HK-2 (cell line): ENCODE results near the gene TBC1D14.
A peak's percentile ranks its signal among the peaks of the same experiment; 100 is the strongest.
"Not testable (repeated sequence)": the region's sequence is repeated elsewhere in the genome, so short reads cannot be mapped to it uniquely, and the experiment has no call there.

Experiments
- DNase-seq: peaks from one replicate; pipeline ENCODE4 v3.0.0-alpha.2; 2018; ENCODE audit not compliant: unreplicated experiment

Gene TBC1D14

DNA sequence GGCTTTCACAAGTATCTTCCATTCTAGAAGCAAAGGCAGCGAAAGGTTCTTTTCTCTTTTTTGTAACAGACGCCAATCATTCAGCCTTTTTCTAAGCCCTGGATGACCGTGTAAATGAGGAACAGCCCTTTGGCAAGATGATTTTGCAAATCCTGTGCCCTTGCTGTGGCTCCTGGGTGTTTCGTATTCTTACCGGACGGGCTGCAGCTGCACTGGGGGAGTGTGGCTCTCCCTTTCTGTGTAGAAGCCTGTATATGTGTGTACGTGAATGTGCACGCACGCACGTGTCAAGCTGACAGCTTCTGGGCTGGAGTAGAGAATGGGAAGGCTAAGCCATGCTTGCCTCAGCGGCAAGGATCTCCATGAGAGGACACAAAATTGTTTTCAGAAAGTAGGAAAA, 150.0 kb downstream of the TBC1D14 start:
- DNase-seq, result no peak

DNA sequence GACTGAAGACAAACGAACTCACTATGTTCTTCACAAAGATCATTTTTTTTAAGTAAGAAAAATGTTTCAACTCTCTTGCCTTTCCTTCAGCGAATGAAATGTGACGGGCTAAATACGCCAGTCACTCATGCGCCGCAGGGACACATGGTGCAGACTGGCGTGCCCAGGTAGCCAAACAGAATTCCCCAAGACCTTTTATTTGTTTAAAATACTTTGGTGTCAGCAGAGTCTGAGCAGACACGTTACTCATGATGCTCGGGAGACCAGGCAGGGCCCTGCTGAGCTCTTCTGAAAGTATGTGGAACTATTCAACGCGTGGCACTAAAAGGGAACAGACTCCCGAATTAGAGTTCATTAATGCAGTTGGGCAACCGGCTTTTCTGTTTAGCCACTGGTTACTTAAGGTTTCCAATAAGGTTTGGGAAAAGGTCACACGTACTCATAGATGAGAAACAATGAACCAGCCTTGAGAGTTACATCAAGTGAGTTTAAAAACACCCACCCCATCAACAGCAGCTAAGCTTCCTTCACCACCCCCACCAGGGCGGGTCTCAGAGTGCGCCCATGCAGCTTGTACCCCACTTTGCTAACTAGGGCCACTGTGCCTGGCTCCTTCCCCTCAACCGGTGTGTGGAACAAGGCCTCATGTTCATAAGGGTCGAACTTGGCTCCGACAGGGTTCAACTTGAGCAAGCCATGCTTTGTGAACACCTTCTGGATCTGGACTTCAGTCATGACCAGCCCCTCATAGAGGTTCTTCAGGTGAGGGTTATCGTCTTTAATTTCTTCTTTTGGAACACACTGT, 150.9 kb downstream of the TBC1D14 start:
- DNase-seq, result no peak

DNA sequence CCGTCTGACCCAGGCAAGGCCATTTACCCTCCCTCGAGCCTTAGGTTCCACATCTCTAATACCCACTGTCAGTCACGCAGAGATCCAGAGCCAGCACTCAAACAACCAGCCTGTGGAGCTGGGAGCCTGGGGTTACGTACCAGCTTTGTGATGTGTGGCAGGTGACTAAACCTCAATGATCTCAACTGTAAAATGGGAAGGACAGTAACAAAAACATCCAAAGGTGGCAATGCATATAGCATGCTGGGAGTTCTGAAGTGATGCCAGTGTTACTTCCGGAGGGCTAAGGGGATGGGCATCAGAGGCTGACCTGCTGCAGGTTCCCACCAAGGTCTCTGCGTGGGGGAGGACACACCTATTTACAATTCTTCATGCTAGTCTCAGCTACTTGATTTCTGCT, 152.2 kb downstream of the TBC1D14 start:
- DNase-seq, result no peak

DNA sequence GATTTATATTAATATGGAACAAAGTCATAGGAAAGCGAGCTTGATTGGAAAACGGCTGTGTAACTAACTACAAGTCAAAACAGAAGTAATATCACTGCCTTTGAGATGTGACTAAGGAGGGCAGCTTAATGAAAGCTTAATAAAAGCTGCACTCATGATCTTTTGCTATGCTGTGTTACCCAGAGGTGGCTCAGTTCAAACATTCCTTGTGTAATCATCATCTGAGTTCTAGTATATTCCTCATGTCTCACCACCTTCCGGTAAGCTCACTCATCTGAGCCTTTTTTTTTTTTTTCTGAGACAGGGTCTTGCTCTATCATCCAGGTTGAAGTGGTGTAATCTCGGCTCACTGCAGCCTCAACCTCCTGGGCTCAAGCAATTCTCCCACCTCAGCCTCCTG, 153.2 kb downstream of the TBC1D14 start:
- DNase-seq, result no peak

DNA sequence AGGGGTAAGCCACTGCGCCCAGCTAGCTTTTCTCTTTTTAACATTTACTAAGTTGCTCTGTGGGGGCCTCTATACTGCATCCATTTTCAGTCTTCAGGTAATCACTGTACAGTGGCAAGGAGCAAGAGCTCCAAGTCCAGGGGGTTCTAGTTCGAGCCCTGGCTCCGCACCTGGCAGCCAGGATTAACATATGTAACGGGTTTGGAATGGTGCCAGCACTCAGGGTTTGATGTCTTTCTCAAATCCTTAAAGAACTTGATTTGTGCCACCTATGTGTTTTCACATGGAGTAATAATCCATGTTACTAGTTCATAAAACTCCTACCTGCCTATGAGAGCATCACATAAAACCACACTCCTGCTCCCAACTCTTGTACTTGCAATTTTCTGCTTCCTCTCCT, 153.7 kb downstream of the TBC1D14 start:
- no peak for DNase-seq

DNA sequence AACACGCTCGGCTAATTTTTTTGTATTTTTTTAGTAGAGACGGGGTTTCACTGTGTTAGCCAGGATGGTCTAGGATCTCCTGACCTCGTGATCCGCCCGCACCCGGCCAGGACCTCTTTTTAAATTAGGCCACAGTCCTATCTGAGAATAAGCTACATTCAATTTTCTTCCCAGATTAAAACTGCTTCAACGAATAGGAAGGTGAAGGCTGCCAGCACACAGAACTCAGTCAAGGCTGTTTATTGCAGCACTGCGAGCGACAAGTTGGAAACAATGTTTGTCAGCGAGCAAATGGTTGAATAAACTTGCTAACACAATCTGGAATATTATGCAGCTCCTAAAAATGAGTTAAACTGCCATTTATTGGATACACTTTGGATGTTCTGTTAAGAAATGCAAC, 156.4 kb downstream of the TBC1D14 start:
- DNase-seq, result no peak

DNA sequence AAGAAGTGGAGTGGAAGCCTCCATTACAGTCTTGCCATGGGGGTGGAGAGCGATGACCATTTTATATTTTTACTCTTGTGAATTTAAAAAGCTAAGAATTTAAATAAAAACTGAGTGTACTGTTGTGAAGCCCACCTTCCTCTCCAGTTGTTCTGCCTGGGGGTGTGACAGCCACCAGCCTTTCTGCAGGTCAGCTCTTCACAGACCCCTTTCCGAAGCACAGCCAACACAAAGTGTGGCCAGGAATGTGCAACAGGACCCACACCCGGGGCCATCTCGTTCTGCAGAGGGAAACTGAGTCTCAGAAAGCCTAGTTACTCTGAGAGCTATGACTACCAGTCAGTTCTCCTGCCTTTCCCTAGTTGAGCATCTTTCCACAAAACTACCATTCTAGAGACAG, 156.9 kb downstream of the TBC1D14 start:
- DNase-seq, result no peak

DNA sequence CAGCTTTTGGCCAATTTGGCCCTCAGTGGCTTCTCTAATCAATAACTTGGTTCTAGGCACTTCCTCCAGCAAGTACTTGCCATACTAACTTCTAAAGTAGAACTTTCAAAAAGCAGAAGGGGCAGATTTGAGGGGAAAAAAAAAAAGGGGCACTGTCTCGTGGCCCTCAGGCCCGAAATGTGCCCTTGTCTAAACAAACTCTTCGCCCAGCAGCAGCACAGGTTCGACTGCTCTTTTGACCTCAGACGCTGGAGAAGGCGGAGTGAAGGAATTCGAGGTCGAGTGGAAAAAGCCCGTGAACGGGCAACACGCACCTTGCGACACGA, 157.5 kb downstream of the TBC1D14 start:
- DNase-seq, result no peak

DNA sequence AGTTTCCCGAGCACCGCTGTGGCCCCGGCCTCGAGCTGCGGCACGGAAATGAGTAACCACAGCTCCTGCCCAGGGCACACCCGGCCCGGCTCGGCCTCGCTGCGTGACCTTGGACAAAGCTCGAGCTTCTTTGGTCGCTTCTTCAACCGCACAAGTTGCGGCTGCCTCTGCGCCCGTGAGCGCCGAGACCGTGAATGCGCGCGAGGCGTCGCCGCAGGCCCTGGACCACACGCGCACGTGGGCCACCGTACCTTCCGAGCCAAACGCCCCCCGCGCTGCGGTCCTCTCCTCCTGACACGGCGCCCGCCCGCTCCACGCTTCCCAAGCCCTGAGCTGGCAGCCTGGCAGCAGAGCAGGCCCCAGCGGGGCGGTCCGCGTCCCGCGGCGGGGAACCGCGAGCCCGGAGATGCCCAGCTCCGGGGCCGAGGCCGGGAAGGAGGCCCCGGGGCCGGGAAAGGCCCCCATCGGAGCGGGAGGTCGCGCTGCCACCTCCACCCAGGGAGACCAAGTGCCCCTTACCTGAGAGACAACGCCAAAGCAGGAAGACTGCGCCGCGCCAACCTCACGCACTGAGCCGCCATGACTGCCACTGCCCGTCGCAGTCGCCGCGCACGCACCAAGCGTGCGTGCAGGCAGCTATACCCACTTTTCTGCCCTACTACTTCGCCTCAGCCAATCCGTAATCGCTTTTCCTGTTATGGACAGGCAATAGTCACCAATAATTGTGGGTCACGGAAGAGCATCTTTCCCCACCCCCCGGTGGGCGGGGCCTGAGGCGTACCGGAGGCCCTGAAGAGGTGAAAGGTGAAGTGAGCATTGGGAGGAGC, 158.0 kb downstream of the TBC1D14 start, which contains the start of gene GRPEL1:
Gene GRPEL1 (minus strand): TSS at position 613 of the 827 bp plus-strand sequence. CDS start 32 bp downstream, at position 581.
- DNase-seq, result peak; percentile 100

DNA sequence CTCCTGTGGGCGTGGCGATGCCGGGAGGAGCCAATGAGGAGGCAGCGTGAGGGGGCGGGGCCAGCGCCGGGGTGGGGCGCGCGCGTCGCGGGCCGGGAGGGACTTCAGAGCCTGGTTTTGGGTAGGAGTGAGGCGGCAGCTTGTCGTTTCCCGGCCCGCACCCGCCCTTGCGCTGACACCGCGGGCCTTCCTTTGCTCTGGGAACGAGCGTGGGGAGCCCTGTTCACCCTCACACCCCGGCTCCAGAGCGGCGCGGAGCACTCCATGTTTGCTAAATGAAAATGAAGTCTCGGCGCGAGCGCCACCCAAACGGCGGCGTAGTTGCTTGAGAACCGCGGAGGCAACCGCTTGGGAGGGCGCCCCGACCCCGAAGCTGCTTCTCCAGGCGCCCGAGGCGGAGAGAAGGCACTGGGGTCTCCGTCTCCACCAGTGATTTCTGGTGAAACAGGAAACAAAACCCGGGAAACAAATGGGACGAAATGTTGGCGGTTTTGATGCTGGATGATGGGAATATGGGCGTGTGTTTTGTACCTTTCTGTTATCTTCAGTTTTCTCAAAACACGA, 158.7 kb downstream of the TBC1D14 start:
- no peak for DNase-seq

DNA sequence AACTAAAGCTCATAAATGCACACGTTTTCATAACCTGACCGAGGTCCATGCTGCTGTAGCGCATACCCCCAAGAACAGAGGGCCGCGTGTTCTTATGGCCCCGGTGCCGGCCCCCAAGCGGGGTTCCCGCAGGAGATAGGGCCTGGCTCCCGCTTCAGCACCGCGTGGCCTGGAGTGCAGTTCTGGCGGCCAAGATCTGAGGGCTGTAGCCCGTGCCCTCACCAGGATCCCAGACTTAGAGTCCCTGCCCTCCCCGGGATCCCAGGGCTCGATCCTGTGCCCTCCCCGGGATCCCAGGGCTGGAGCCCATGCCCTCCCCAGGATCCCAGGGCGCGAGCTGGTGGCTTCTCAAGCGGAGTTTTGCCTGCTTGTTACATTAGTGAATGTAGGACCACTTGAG, 159.3 kb downstream of the TBC1D14 start:
- DNase-seq, result peak; percentile 47

DNA sequence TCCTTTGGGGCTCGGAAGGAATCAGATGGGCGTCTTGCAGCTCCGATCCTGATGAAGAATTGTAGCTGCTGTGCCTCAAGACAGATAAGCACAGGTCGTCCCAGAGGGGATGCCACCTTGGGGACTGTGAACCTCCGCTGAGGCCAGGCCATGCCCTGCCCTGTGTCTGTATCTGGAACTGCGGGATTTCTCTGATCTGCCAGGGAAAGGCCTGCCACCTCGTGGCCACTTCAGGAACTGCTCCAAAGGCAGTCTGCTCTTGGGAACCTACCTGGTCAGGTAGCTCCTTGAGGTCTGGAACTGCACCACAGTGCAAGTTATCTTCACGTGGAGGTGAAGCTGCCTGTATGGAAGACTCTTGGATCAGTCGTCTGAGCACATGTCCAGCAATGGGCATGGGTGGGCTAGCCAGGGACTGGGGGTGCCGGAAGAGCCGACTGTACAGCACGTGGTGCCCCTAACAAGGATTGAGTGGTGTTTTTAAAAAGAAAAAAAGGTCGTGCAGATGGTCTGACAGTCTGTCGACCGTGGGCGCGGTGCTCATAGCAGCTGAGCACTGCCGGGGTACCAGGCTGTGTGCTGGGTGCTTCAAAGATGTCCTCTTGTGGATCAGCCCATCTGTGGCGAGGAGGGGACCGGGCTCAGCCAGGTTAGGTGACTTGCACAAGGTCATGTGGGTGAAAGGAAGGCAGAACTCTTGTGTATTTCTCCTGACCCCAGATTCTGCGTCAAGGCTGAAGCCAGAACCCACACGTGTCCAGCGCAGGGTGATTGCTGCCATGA, 161.3 kb downstream of the TBC1D14 start:
- DNase-seq, result peak; percentile 86

DNA sequence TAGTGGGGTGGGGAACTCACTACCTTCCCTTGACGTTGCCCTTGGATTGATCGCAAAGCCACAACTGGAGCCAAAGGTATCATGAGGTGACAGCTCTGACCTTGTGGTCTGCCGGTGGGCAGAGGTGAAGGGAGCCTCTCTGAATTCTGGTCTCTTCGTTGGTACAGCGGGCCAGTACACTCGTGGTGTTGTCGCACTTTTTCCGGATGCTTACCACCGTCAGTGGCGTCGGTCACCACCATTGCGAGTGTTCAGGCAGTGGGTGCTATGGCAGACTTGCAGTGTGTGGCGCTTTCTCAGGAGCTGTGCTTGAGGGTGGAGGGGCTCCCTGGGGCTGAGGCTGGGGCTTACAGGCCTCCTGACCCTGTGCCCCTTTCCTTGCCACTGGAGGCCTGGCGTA, 163.4 kb downstream of the TBC1D14 start:
- DNase-seq, result no peak

DNA sequence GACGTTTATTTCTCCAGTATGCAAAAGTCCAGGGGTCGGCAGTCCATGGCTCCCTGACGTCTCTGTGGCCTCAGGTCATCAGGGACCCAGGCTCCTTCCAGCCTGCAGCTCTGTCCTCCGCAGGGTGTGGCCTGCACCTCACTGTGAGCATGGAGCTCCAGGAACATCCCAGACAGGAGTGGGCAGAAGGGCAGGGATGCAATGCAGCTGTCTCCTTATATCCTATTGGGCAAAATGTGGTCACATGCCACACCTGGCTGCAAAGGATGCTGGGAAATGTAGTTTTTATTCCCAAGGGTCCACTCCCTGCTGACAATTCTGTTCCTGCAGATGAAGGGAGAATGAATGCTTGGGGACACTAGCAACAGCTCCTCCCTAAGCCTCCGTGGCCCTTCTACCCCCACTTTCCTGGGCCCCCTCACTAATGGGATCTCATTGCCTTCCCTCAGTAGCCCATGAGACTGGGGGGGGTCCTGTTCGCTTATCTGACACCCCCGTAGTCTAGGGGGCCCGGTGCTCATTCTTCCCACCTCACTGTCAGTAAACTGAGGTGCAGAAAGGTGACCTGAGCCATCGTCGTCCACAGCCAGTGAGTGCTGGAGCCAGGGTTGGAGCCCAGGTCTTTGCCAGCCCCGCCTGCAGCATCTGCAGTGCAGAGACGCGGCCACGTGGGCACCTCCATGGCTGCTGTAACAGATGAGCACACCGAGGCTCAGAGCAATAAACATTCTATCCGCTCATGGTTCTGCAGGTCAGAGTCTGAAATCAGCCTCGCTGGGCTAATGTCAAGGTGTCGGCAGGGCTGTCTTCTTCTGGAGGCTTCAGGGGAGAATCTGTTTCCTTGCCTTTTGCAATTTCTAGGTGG, 164.1 kb downstream of the TBC1D14 start:
- no peak for DNase-seq

DNA sequence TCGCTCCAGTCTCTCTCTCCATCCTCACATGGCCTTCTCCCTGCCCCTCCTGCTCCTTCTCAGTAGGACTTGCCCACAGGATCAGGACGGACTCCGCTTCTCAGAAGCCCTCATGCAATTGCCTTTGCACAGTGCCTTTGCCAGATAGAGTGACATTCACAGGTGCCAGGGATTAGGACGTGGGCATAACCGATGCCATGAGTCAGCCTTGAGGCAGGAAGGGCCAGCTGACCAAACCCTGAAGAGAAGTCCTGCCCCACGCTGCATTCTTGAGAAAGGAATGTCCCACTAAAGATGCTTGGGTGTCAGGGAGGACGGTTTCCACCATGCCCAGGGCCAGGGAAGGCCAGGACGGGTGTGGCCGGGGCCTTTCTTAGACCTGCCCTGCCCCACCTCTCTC, 164.8 kb downstream of the TBC1D14 start:
- DNase-seq, result no peak

DNA sequence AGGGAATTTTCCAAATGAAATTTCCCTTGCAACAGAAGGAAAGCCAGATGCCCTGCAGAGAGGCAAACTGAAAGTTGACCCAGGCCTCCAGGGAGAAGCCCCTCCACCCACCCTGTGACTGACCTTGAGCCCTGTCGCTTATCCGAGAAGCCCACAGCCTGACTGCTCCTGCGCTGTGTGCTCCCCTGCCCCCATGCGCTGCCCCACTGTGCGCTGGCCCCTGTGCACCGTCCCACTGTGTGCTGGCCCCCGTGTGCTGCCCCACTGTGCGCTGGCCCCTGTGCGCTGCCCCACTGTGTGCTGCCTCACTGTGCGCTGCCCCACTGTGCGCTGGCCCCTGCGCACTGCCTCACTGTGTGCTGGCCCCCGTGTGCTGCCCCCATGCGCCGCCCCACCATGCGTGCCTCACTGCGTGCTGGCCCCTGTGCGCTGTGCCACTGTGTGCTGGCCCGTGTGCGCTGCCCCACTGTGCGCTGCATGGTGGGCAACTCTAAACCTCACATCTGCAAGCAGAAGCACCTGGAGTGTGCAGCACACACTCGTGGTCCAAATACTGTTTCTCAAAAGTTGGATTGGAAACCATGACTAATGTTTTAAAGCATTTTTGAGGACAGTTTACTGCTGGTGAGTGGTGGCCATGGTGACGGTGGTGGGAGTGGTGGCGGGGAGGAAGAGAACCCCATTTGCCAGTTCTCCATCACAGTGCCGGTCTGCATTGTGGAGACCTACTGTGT, 166.5 kb downstream of the TBC1D14 start:
- DNase-seq, result no peak

DNA sequence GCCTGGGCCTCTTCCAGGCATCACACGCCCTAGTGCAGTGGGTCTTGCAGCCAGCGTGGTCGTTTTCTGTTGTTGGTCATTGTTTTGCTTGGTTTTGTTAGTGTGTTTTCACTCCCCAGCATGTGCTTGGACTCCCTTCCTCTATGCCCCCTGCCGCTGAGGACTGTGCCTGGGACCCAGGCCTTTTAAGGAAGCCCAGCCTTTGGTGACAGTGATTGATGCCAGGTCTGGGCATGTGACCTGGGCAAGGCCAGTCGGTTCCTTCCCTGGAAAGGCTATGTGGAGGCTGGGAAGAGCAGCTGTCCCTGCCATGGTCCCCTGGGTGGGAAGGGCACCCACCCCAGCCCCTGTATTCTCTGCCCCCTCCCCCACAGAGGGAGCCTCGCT, 167.1 kb downstream of the TBC1D14 start:
- DNase-seq, result no peak

DNA sequence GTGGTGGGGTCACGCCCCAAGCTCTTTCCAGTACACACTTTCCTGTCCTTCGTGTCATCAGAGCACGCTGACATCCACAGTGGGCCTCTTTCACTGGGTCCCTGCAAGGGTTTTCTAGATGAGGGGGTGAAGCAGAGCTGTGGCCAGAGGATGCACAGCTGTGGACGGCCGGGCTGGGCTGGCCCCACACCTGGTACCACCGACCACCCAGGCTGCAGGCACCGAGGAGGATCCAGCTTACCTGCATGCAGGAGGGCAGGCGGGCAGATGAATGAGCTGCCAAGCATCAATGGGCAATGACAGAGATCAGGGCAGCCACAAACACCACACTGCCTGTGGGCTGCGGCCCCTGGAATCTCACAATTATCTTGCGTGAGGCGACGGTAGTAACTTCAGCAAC, 167.7 kb downstream of the TBC1D14 start:
- no peak for DNase-seq

DNA sequence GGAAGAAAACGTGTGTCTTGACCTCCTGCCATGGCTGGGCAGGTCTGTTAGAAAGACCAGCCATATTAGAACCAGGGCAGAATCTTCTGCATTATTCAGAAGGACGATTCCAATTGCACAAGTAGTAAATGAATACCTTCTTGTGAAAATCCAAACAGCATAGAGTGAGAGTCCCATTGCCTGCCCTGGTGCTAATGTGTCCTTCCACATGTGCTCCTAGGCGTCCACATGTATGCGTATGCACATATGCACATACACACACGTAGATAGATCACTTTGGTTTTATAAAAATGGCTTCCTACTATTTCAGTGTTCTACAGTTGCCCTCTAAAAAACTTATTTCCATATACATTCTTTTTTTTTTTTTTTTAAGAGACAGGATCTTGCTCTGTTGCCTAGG, 168.4 kb downstream of the TBC1D14 start:
- DNase-seq, result no peak

DNA sequence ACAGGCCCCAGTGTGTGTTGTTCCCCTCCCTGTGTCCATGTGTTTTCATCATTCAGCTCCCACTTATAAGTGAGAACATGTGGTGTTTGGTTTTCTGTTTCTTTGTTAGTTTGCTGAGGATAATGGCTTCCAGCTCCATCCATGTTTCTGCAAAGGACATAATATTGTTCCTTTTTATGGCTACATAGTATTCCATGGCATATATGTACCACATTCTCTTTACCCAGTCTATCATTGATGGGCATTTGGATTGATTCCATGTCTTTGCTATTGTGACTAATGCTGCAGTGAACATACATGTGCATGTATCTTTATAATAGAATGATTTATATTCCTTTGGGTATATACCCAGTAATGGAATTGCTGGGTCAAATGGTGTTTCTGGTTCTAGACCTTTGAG, 169.9 kb downstream of the TBC1D14 start:
- not testable (repeated sequence) for DNase-seq
